Measurements from ENCODE around the gene DNAL1.

- TF ChIP-seq, protein P1, sequence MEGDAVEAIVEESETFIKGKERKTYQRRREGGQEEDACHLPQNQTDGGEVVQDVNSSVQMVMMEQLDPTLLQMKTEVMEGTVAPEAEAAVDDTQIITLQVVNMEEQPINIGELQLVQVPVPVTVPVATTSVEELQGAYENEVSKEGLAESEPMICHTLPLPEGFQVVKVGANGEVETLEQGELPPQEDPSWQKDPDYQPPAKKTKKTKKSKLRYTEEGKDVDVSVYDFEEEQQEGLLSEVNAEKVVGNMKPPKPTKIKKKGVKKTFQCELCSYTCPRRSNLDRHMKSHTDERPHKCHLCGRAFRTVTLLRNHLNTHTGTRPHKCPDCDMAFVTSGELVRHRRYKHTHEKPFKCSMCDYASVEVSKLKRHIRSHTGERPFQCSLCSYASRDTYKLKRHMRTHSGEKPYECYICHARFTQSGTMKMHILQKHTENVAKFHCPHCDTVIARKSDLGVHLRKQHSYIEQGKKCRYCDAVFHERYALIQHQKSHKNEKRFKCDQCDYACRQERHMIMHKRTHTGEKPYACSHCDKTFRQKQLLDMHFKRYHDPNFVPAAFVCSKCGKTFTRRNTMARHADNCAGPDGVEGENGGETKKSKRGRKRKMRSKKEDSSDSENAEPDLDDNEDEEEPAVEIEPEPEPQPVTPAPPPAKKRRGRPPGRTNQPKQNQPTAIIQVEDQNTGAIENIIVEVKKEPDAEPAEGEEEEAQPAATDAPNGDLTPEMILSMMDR (IDR thresholded peaks at IDR 0.05; ENCODE audit: low read length) = no peak
- TF ChIP-seq EZH2 (IDR thresholded peaks at IDR 0.05; ENCODE audit: borderline replicate concordance, low read length) = no peak
Measured at GRCh38 chr14:73644531-73645247, at the start of gene DNAL1.
